ENCODE measurements around the gene FHIT. TPM values are rescaled to one million over a fixed set of nuclear protein-coding genes. Genes with fewer than 3 reads are reported as not detected.

FHIT gene
- total and polyA plus RNA-seq, 2 of the 4 experiments (the other 2 are of a cell fraction) = 0.07 TPM; not detected in 1

GRCh38 chr3:60192297-60193114 is 1058.7 kb downstream of the FHIT start:
- H2BK5ac ChIP-seq (ENCODE audit: low read depth, low read length, poor library complexity, severe bottlenecking) = no peak overlapping the region
- dilution Hi-C loops (cut with HindIII; ENCODE audit: low sequenced_read_pairs, unreplicated experiment) (no loop called here), in situ Hi-C loops (cut with MboI; ENCODE audit: low sequenced_read_pairs) (no loop called here), intact Hi-C loops (cut with micrococcal nuclease) (no loop called here)
- no peak overlapping the region for H2BK20ac ChIP-seq (ENCODE audit: low read depth, low read length)
- H4K20me1 ChIP-seq (ENCODE audit: insufficient read depth, low read length) = no peaks in the 10 kb centered on the region
- no peaks in the 10 kb centered on the region for H3K9me1 ChIP-seq (ENCODE audit: insufficient read depth, low read length)
- no peak for ATAC-seq (ENCODE audit: low read depth)
- no peak overlapping the region for H3K4me3 ChIP-seq (ENCODE audit: insufficient read depth, low read depth, low read length)
- H3K4ac ChIP-seq (ENCODE audit: low read depth, low read length) = no peak overlapping the region
- H4K8ac ChIP-seq (ENCODE audit: low read depth in 2 of 2, low read length in 2 of 2) = no peak overlapping the region
- TF ChIP-seq SMC3 (IDR thresholded peaks at IDR 0.05; ENCODE audit: low read depth, low read length) (no peak), RCOR1 (IDR thresholded peaks at IDR 0.05; ENCODE audit: insufficient replicate concordance, low read length) (no peak), POLR2A (IDR thresholded peaks at IDR 0.05; ENCODE audit: low read depth, low read length) (no peak), CTCF (conservative IDR thresholded peaks at IDR 0.05; ENCODE audit: low read depth, low read length) (no peak), NFE2L2 (IDR thresholded peaks at IDR 0.05; ENCODE audit: low read depth, low read length) (no peak), CEBPB (IDR thresholded peaks at IDR 0.05; ENCODE audit: low read depth, low read length) (no peak), BHLHE40 (IDR thresholded peaks at IDR 0.05; ENCODE audit: low read depth, low read length) (no peak), MXI1 (IDR thresholded peaks at IDR 0.05; ENCODE audit: borderline replicate concordance, low read depth, low read length) (no peak), USF2 (IDR thresholded peaks at IDR 0.05; ENCODE audit: low read depth, low read length) (no peak)
- no peak overlapping the region for H3K56ac ChIP-seq (ENCODE audit: extremely low read depth, insufficient read depth, low read length)
- no peak overlapping the region for H4K91ac ChIP-seq (ENCODE audit: insufficient read depth, low read depth, low read length)
- no peak overlapping the region for H2AFZ ChIP-seq (replicated peaks; ENCODE audit: low read length, poor library complexity)
- H3K18ac ChIP-seq (ENCODE audit: low read depth, low read length) = no peak overlapping the region
- no peaks in the 10 kb centered on the region; the same call in 1 of the 2 replicates for H3K9me3 ChIP-seq (ENCODE audit: control insufficient read depth, insufficient read depth, low read length)
- no peaks in the 10 kb centered on the region for H3K36me3 ChIP-seq (ENCODE audit: control insufficient read depth, insufficient read depth, low read length)
- ChIA-PET POLR2A (ENCODE audit: unreplicated experiment) (no interaction called here), CTCF (no interaction called here)
- H3K4me1 ChIP-seq (ENCODE audit: control insufficient read depth, insufficient read depth, low read length) = no peaks in the 10 kb centered on the region
- H3K27ac ChIP-seq (ENCODE audit: insufficient read depth, low read length) = no peak overlapping the region
- no peak for DNase-seq
- WGBS, 2 experiments (ENCODE audit: extremely low coverage in 2 of 2, insufficient read length in 1 of 2) = no CpG with 5 or more reads among the region's 7 CpGs
- no peak overlapping the region for H2AK5ac ChIP-seq (ENCODE audit: low read depth, low read length)
- no peak overlapping the region for H3K14ac ChIP-seq (replicated peaks; ENCODE audit: low read depth, low read length)
- H2BK120ac ChIP-seq (ENCODE audit: low read depth, low read length) = no peak overlapping the region
- no peaks in the 10 kb centered on the region for H3K27me3 ChIP-seq (ENCODE audit: control insufficient read depth, insufficient read depth, low read length)
- no peak overlapping the region for H2AK9ac ChIP-seq (replicated peaks; ENCODE audit: low read depth, low read length, poor library complexity)
- H3K4me2 ChIP-seq (ENCODE audit: low read depth, low read length) = no peak overlapping the region
- no peak overlapping the region for H2BK15ac ChIP-seq (ENCODE audit: low read depth, low read length)
- no peaks in the 10 kb centered on the region for H3K79me1 ChIP-seq (ENCODE audit: low read depth in 1 of 2, low read length in 2 of 2)
- no peak overlapping the region for H3K9ac ChIP-seq (ENCODE audit: low read depth, low read length)
- BruUV-seq (replicated peaks) = no TSS peak
- no peak overlapping the region for H3K23ac ChIP-seq (ENCODE audit: low read depth, low read length)
- no peak overlapping the region for H4K5ac ChIP-seq (ENCODE audit: low read depth, low read length)
